Caco-2 (cell line): ENCODE results near the gene ABCC3. TPM values are rescaled to one million over a fixed set of nuclear protein-coding genes. Genes with fewer than 3 reads are reported as not detected.

Experiments used
- BruUV-seq: library from RNA; stranded (reverse); fragments of 400-500 nt; replicated peaks from 2 replicates; lab custom pipeline; 2021; lab: Mats Ljungman, UMichigan
- CTCF ChIA-PET: fragments of 300-600 bp; sonication (Branson Sonifier 250); formaldehyde crosslinking; loops from one replicate; lab custom pipeline; 2022; ENCODE audit warnings: antibody characterized with exemption; lab: Charles Lee
- POLR2A ChIA-PET: fragments of 300-600 bp; sonication (Branson Sonifier 250); formaldehyde crosslinking; loops from one replicate; lab custom pipeline; 2022; ENCODE audit warnings: antibody characterized with exemption; lab: Charles Lee
- DNase-seq, 2 experiments: peaks; one replicate each; pipeline versions ENCODE4 v3.0.0 to v3.0.0-alpha.2; 2020 to 2022
- H3K27me3 ChIP-seq: replicated peaks from 2 replicates; pipeline ENCODE4 v1.6.0; 2011; ENCODE audit warnings: low read length; ENCODE audit not compliant: control insufficient read depth, insufficient read depth
- H3K36me3 ChIP-seq: 2 replicates; pipeline ENCODE4 v1.5.1; 2011; ENCODE audit warnings: low read length; ENCODE audit not compliant: control insufficient read depth, insufficient read depth
- H3K4me1 ChIP-seq: fragments of 250-450 bp; sonication (Bioruptor Pico); 2 replicates; pipeline ENCODE4 v1.5.1; 2020; ENCODE audit warnings: mild to moderate bottlenecking
- H3K4me3 ChIP-seq: 2 replicates; pipeline ENCODE4 v1.5.1; 2011; ENCODE audit warnings: low read depth, mild to moderate bottlenecking, control low read depth, low read length
- H3K9me3 ChIP-seq: fragments of 250-450 bp; sonication (Bioruptor Pico); 2 replicates; pipeline ENCODE4 v1.5.1; 2020; ENCODE audit warnings: mild to moderate bottlenecking, moderate library complexity
- H3K27ac Mint-ChIP-seq: one replicate; pipeline ENCODE4 v1.8.0; 2022; ENCODE audit warnings: mixed read lengths; ENCODE audit not compliant: unreplicated experiment
- H3K27me3 Mint-ChIP-seq: one replicate; pipeline ENCODE4 v1.8.0; 2022; ENCODE audit warnings: mixed read lengths; ENCODE audit not compliant: insufficient read depth, unreplicated experiment
- H3K36me3 Mint-ChIP-seq: one replicate; pipeline ENCODE4 v1.8.0; 2022; ENCODE audit warnings: mild to moderate bottlenecking, mixed read lengths; ENCODE audit not compliant: insufficient read depth, unreplicated experiment
- H3K4me1 Mint-ChIP-seq: one replicate; pipeline ENCODE4 v1.8.0; 2022; ENCODE audit warnings: low read depth, mixed read lengths; ENCODE audit not compliant: unreplicated experiment
- H3K4me3 Mint-ChIP-seq: one replicate; pipeline ENCODE4 v1.8.0; 2022; ENCODE audit warnings: mild to moderate bottlenecking, moderate library complexity, mixed read lengths; ENCODE audit not compliant: unreplicated experiment
- H3K9me3 Mint-ChIP-seq: one replicate; pipeline ENCODE4 v1.8.0; 2022; ENCODE audit warnings: mixed read lengths; ENCODE audit not compliant: unreplicated experiment
- intact Hi-C: fragments of 100-400 bp; cut with micrococcal nuclease; formaldehyde crosslinking; loops from one replicate; pipeline ENCODE4 v1.10.0; 2022; ENCODE audit not compliant: unreplicated experiment
- total RNA-seq: library from RNA; stranded (reverse); gene quantifications from 2 replicates; pipeline ENCODE4 v1.2.3, GENCODE V29; 2022
- TF ChIP-seq, protein P1 (sequence below), 2 experiments: fragments of 200-600 bp in 1 of 2; IDR thresholded peaks; 1 replicate in 1 of 2; 2 replicates in 1 of 2; pipeline versions ENCODE4 v1.5.1 to v1.8.0; 2011 to 2022; ENCODE audit warnings: antibody characterized with exemption in 1 of 2, control low read depth in 1 of 2, inconsistent platforms in 1 of 2, low read depth in 1 of 2, low read length in 1 of 2, mild to moderate bottlenecking in 1 of 2, moderate library complexity in 1 of 2; ENCODE audit not compliant: insufficient read depth in 1 of 2, severe bottlenecking in 1 of 2, unreplicated experiment in 1 of 2

The ABCC3 gene
- total RNA-seq, 1 experiment from 2014 or later, result 45.6 TPM

DNA sequence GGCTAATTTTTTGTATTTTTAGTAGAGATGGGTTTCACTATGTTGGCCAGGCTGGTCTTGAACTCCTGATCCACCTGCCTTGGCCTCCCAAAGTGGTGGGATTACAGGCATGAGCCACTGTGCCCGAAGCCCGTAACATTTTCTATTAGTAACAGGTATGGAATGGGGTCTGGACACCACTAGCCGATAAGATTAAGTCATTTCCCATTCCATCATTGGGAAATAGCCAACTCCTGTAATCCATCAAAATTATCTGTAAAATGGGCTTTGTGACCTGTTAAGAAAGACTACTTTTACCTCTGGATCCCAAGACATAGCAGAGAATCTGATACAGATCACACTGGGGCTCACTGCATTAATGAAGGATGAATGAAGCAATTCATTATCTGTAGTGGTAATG lies 80.8 kb downstream of the ABCC3 start:
- Histone ChIP-seq H3K4me1 (no peaks in the 10 kb centered on the region; the same call in 1 of the 2 replicates), H3K4me3 (no peak overlapping the region), H3K36me3 (no peaks in the 10 kb centered on the region), H3K9me3 (no peaks in the 10 kb centered on the region), H3K27me3 (no peaks in the 10 kb centered on the region)
- no peak overlapping the region for H3K4me3 Mint-ChIP-seq
- no peaks in the 10 kb centered on the region for H3K27me3 Mint-ChIP-seq
- peaks cover under 1% of the 10 kb centered on the region for H3K4me1 Mint-ChIP-seq
- H3K36me3 Mint-ChIP-seq, result peaks cover 18% of the 10 kb centered on the region
- no peak for DNase-seq
- CTCF ChIA-PET, result interaction anchor here (1.3 kb wide), 1 partner anchor 68 kb away, joined by 3 read pairs; no protein-coding TSS in a partner anchor
- H3K27ac Mint-ChIP-seq, result no peak overlapping the region
- intact Hi-C loops, result no loop called here
- BruUV-seq, result no TSS peak
- H3K9me3 Mint-ChIP-seq, result no peaks in the 10 kb centered on the region
- POLR2A ChIA-PET, result interaction anchor here (0.7 kb wide), 1 partner anchor 221 kb away, joined by 3 read pairs; no protein-coding TSS in a partner anchor
- TF ChIP-seq, protein P1, sequence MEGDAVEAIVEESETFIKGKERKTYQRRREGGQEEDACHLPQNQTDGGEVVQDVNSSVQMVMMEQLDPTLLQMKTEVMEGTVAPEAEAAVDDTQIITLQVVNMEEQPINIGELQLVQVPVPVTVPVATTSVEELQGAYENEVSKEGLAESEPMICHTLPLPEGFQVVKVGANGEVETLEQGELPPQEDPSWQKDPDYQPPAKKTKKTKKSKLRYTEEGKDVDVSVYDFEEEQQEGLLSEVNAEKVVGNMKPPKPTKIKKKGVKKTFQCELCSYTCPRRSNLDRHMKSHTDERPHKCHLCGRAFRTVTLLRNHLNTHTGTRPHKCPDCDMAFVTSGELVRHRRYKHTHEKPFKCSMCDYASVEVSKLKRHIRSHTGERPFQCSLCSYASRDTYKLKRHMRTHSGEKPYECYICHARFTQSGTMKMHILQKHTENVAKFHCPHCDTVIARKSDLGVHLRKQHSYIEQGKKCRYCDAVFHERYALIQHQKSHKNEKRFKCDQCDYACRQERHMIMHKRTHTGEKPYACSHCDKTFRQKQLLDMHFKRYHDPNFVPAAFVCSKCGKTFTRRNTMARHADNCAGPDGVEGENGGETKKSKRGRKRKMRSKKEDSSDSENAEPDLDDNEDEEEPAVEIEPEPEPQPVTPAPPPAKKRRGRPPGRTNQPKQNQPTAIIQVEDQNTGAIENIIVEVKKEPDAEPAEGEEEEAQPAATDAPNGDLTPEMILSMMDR (IDR thresholded peaks at IDR 0.05; ENCODE audit: insufficient read depth in 1 of 2, low read depth in 1 of 2, low read length in 1 of 2, severe bottlenecking in 1 of 2, unreplicated experiment in 1 of 2), result no peak

DNA sequence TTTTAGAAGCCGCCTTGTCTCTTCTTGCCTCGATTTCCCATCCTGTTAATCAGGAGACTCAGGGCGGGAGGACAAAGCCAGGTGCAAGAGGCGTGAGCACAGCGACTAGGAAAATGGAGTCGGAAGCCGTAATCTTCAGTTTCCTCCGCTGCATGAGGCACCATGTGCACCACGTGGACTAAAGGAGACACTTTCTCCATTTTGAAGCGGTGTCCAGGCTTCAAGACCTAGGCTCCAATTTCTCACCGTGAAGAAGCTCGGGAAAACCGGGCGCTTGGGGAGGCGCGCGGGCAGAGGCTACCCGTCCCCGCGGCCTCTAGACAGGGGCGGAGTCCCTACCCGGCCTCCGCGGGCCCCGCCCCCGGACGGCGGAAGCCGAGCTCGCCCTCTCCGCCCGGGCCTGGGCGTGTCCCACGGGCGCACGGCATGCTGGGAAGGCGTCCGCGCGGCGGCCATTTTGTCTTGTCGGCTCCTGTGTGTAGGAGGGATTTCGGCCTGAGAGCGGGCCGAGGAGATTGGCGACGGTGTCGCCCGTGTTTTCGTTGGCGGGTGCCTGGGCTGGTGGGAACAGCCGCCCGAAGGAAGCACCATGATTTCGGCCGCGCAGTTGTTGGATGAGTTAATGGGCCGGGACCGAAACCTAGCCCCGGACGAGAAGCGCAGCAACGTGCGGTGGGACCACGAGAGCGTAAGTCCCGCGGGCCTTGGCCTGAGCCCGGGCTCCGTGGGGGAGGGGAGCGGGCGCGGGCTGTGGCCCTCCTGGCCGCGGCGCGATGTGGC lies 84.7 kb downstream of the ABCC3 start, which contains the start of gene LUC7L3:
LUC7L3 (plus strand) TSS at position 460 of the 780 bp plus-strand sequence; CDS start at position 590, 130 bp downstream.
- peak; percentile 99 to 100 for DNase-seq
- CTCF ChIA-PET, result interaction anchor here (0.6 to 1.1 kb wide), 9 partner anchors 14 to 240 kb away, joined by 3 to 9 read pairs (median 4); no protein-coding TSS in a partner anchor
- peak within 1 kb of the TSS; percentile 100 for H3K27ac Mint-ChIP-seq
- no peaks in the 10 kb centered on the region for H3K9me3 Mint-ChIP-seq
- H3K4me1 Mint-ChIP-seq, result peaks cover 18% of the 10 kb centered on the region
- intact Hi-C loops, result loop anchor here (1.0 kb wide), 2 partner anchors 11 to 148 kb away; no protein-coding TSS in a partner anchor
- Histone ChIP-seq H3K9me3 (no peaks in the 10 kb centered on the region), H3K27me3 (no peaks in the 10 kb centered on the region), H3K36me3 (peaks cover 1% of the 10 kb centered on the region; the same call in 1 of the 2 replicates), H3K4me1 (peaks cover 23% of the 10 kb centered on the region), H3K4me3 (peak within 1 kb of the TSS; percentile 88)
- TF ChIP-seq, protein P1 (IDR thresholded peaks at IDR 0.05; ENCODE audit: insufficient read depth in 1 of 2, low read depth in 1 of 2, low read length in 1 of 2, severe bottlenecking in 1 of 2, unreplicated experiment in 1 of 2), result no peak
- peaks cover 55% of the 10 kb centered on the region for H3K36me3 Mint-ChIP-seq
- BruUV-seq, result TSS peak; percentile 98
- POLR2A ChIA-PET, result interaction anchor here (0.5 to 1.1 kb wide), 35 partner anchors 9 to 1708 kb away, joined by 3 to 20 read pairs (median 4); partner anchors contain the start of genes ANKRD40CL, CACNA1G, KAT7 and LRRC59
- peak within 1 kb of the TSS; percentile 97 for H3K4me3 Mint-ChIP-seq
- no peaks in the 10 kb centered on the region for H3K27me3 Mint-ChIP-seq
